ENCODE measurements around the gene BBS10.

BBS10 gene

DNA sequence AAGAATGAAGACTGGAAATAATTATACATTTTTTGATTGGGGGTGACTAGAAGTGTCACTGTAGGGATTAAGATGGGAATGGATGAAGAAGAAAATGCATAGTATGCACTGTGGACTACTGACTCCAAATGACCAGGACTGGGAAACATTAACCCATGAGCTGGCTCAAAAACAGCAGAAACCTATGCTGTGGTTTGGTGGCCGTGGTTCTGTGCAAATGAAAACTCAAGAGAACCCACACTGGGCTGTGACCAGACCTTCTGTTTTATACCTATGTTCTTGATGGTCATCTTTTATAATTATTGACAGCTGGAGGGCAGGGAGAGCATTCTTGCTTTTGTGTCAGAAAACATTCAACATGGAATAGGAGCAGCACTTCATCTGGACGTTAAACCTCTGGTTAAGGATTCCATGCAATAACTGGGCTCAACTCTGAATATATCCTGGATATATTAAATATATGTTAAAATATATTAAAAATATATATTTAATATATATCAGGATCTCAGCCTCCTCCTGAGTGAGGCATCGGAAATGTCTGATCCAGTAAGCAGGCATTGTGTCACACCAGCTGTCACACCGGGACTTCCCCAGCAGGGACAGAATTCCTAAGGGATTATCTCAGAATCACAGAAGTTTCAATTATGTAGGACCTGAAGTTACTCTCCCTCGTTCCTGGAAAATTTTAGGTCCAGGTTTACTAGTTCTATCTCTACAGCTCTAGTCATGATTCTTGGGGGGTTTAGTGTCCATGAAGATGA lies 48.5 kb downstream of the BBS10 start:
- TF ChIP-seq, protein P1, sequence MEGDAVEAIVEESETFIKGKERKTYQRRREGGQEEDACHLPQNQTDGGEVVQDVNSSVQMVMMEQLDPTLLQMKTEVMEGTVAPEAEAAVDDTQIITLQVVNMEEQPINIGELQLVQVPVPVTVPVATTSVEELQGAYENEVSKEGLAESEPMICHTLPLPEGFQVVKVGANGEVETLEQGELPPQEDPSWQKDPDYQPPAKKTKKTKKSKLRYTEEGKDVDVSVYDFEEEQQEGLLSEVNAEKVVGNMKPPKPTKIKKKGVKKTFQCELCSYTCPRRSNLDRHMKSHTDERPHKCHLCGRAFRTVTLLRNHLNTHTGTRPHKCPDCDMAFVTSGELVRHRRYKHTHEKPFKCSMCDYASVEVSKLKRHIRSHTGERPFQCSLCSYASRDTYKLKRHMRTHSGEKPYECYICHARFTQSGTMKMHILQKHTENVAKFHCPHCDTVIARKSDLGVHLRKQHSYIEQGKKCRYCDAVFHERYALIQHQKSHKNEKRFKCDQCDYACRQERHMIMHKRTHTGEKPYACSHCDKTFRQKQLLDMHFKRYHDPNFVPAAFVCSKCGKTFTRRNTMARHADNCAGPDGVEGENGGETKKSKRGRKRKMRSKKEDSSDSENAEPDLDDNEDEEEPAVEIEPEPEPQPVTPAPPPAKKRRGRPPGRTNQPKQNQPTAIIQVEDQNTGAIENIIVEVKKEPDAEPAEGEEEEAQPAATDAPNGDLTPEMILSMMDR (conservative IDR thresholded peaks at IDR 0.05) = no peak
- no peak overlapping the region for H3K27ac ChIP-seq
